ENCODE results near the gene RNU4-1. TPM values are rescaled to one million over a fixed set of nuclear protein-coding genes. Genes with fewer than 3 reads are reported as not detected.
A peak's percentile ranks its signal among the peaks of the same experiment; 100 is the strongest.
"Not testable (repeated sequence)": the region's sequence is repeated elsewhere in the genome, so short reads cannot be mapped to it uniquely, and the experiment has no call there.

The RNU4-1 gene
- not detected for polyA plus RNA-seq (ENCODE audit: insufficient read length)

DNA sequence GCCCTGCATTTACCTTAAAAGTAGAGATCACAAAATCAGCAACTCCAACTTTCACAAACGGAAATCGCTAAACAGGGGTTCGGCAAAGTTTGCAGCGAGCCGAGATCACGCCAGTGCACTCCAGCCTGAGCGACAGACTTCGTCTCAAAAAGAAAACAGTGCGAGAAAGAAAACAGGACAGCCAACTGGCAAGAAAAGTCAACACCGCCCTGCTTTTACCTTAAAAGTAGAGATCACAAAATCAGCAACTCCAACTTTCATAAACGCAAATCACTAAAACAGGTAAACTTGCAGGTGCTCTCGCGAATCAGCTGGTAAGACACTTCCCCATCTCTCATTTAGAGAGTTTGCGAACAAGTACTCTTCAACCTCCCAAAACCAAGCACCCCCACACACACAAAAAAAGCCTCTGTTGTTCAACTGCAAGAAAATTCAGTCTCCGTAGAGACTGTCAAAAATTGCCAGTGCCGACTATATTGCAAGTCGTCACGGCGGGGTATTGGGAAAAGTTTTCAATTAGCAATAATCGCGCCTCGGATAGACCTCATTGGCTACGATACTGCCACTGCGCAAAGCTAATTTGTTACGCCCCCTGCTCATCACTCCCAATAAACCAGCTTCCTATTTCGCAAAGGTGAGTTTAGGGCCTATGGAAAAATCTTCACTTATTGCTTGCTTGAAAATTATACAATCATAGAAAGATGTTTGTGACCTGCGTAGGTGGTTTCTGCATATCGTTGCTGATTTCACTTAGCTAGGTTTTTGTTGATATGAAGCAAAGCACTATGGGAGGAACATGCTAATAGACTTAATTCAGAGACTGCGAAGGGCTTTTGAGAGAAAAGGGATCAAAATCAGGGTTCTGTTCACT, at the start of gene RNU4-1:
Gene RNU4-1, minus strand, starts transcription at position 577 of the 871 bp plus-strand sequence.
- peak; percentile 81 for DNase-seq (ENCODE audit: low read depth)

DNA sequence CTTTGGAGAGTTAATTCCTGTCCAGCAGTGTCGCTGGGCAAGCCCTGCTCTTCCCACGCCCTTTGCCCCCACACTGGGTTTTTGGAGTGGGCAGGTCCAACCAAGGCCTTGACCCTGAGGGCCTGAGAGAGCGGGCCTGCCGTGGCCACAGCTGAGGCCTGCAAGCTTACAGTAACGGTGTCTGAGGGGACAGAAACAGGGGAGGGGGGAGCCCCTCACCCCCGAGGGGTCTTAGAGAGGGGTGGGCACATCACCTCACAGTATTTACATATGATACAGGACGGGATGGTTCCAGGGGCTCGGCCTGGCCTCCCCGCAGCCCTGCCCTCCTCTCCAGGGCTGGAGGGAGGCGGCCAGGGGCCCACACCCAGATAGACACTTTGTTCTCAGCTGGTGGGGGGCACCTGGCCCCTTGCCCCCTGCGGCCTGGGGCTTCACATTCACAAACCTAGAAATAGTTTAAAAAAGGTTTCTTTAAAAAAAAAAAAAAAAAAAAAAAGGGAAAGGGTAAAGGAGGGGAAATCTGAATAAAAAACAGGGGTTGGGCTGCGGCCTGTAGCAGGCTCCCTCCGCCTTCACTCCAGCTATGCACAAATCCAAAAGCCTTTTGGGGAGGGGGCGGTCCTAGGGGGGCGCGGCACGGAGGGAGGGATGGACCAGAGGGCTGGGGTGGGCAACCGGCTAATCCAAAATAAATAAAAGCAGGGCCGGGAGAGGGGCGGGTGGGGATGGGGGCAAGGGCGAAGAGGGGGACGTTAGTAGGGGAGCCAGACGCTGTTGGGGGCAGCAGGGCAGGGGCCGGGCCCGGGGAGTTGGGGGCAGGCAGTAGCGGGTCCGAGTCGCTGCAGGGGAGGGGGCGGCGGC, 49.4 kb upstream of the RNU4-1 start:
- DNase-seq (ENCODE audit: low read depth): no peak

DNA sequence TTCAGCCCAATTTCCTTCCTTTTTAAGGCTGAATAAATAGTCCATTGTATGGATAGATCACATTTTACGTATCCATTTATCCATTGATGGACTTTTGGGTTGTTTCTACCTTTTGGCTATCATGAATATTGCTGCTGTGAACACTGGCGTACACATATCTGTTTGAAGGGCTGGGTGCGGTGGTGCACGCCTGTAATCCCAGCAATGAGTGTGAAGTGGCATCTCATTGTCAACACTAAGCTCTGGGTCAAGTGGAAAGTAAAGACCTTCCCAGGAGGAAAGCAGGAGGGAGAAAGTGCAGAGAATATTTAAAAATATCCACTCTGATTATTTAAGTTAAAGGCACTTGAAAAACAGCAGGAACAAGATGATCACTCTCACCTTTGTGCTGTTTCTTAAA, 46.2 kb upstream of the RNU4-1 start:
- no peak for DNase-seq (ENCODE audit: low read depth)

DNA sequence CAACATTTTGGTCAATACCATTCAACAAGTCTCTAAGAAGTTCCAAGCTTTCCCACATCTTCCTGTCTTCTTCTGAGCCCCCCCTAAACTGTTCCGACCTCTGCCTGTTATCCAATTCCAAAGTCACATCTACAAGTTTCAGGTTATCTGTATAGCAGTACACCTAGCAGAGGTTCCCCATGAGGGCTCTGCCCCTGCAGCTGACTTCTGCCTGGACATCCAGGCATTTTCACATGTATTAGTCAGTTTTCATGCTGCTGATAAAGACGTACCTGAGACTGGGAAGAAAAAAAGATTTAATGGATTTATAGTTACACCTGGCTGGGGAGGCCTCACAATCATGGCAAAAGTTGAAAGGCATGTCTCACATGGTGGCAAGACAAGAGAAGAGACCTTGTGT, 44.7 kb upstream of the RNU4-1 start:
- no peak for DNase-seq (ENCODE audit: low read depth)

DNA sequence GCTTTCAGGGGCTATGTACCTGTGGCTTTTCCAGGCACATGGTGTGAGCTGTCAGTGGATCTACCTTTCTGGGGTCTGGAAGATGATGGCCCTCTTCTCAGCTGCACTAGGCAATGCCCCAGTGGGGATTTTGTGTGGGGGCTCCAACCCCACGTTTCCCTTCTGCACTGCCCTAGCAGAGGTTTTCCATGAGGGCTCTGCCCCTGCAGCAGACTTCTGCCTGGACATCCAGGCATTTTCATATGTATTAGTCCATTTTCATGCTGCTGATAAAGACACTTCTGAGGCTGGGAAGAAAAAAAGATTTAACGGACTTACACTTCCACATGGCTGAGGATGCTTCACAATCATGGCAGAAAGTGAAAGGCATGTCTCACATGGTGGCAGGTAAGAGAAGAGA, 43.4 kb upstream of the RNU4-1 start:
- not testable (repeated sequence) for DNase-seq (ENCODE audit: low read depth)

DNA sequence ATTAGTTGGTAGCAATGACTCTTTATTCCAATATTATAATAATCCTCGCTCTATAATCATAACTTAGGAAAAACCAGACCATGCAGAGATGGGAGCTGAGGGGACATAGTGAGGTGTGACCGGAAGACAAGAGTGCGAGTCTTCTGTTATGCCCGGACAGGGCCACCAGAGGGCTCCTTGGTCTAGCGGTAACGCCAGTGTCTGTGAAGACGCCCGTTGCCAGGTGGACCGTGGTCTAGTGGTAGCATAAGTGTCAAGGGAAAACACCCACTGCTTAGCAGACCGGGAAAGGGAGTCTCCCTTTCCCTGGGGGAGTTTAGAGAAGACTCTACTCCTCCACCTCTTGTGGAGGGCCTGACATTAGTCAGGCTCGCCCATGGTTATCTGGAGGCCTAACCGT, 42.4 kb upstream of the RNU4-1 start:
- DNase-seq (ENCODE audit: low read depth): not testable (repeated sequence)

DNA sequence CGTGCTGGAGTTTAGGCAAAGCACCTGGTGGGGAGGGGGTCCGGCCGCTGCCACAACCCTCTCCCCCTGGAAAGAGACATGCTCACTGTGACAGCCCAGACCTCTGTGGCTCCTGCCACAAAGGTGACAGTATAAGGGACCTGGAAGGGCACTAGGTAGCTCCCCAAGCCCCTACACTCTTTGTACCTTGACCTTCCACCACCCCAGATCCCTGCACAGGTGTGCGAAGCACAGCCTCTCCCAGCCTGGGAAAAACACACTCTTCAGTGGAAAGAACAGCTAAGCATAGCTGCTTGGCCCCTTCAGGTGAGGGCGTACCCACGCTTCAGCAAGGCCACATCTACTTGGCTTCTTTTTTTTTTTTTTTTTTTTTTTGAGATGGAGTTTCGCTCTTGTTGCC, 39.5 kb upstream of the RNU4-1 start:
- DNase-seq (ENCODE audit: low read depth): no peak

DNA sequence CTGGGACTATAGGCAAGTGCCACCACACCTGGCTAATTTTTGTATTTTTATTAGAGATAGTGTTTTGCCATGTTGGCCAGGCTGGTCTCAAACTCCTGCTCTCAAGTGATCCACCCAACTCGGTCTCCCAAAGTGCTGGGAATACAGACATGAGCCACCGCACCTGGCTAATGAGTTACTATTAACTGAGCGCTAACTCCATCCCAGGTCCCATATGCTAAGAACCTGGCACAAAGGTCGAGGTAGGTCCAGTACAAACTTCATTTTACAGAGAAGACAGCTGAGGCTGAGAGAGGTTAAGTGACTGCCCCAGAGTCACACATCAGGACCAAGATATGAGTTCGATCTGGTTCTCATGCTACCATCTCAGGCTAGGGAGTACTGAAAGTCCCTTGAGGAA, 39.0 kb upstream of the RNU4-1 start:
- no peak for DNase-seq (ENCODE audit: low read depth)

DNA sequence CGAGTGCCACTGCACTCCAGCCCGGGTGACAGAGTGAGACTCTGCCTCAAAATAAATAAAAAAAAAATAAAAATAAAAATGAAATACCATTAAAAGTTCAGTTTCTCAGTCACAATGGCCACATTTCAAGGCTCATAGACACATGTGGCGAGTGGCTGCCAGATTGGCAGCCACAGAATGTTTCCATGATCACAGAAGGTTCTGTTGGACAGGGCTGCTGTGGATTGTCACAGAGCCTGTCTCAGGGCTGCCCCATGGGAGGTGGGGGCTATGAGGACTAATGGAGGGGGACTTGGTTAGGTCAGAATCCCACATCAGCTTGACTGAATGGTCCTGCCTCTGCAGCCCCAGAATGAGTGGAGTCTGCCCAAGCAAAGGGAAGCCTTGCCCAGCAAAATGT, 38.4 kb upstream of the RNU4-1 start:
- DNase-seq (ENCODE audit: low read depth): no peak

DNA sequence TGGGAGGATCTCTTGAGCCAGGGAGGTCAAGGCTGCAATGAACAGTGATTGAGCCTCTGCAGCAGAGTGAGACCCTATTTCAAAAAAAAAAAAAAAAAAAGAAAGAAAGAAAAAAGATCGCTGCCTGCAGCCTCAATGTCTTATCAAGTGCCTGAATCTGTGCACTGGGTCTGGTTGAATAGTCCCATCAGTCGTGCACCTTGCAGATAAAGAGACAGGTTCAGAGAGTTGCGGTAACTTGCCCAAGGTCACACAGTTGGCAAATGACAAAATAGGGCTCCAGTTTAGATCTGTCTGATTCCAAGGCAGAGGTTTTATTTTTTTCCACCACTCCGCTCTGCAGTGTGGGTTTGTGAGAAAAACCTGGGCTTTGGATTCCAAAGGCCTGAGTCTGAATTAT, 35.2 kb upstream of the RNU4-1 start:
- DNase-seq (ENCODE audit: low read depth): no peak

DNA sequence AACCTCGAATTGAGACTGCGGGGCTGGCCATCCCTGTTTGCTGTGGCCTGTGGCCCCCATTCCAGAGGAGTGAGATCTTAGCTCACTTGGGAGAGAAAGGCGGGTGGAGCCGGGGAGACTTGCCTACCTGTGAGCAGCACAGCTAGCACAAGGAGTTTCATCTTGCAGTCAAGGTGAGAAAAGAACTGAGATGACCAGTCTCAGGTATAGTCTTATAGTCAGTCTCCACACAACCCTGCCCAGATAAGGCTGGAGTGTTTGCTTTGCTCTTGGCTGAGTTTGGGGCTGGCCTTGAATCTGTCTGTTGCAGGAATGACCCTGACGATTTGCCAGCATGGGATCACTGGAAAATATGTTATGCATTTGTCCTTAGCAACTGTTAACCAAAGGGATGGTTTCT, 34.6 kb upstream of the RNU4-1 start, which contains the start of gene PLA2G1B:
Gene PLA2G1B, minus strand, starts transcription at position 187 of the 400 bp plus-strand sequence. Its CDS starts 26 bp downstream, at position 161.
- DNase-seq (ENCODE audit: low read depth): no peak

DNA sequence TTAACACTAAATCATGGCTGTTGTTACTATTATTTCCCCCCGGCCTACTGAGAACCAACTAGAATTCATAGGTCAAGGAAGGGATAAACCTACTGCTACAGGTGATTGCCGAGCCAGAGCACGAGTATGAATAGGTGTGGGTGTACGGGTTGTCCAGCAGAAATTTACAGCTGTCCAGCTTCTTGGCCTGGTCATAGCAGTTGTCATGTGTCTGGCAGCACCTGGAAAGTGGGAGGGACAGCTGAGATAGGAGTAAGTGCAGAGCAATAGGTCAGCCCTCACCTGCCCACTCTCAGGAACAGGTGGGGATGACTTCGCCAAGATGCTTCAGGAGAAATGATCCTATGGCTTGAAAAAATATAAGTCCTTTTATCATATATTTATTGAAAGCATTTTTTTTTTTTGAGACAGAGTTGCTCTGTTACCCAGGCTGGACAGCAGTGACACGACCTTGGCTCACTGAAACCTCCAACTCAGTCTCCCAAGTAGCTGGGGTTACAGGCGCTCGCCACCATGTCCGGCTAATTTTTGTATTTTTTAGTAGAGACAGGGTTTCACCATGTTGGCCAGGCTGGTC, 31.9 kb upstream of the RNU4-1 start:
- no peak for DNase-seq (ENCODE audit: low read depth)

DNA sequence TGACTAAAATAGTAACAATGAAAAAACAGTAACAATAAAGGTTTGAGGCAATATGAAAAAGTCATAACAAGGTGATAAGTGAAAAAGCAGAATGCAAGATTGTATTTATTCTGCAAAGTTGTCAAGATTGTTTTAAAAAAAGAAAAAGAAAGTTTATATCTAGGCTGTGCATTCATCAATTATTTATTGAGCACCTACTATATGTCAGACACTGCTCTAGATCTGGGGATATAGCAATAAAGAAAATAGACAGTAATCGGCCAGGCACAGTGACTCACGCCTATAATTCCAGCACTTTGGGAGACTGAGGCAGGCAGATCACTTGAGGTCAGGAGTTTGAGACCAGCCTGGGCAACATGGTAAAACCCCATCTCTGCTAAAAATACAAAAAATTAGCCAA, 30.7 kb upstream of the RNU4-1 start:
- no peak for DNase-seq (ENCODE audit: low read depth)

DNA sequence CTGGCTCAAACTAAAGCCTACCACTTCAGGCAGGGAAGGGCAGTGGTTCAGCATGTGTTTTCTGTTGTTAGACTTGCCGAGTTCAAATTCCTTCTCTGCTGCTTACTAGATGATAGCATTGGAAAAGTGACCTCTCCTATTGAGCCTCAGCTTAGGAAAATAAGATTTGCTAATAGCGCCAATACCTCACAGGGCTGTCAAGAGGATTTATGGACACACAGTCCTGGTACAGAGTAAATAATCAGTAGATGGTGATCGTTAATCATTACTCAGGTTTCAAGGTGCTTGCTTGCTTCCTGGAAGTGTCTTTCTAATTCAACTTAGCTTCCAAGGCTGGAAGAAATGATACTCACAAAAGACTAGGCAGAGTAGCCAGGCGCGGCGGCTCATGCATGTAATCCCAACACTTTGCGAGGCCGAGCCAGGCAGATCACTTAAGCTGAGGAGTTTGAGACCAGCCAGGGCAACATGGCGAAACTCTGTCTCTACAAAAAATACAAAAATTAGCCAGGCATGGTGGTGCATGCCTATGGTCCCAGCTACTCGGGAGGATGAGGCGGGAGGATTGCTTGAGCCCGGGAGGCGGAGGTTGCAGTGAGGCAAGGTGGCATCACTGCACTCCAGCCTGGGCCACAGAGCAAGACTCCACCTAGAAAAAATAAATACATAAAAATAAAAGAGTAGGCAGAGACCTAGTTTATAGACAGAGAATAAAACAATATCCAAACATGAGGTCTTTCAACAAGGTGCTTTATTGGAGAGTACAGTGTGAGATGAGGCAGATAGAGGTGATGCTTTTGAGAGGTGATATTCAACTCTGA, 28.6 kb upstream of the RNU4-1 start:
- DNase-seq (ENCODE audit: low read depth): no peak

DNA sequence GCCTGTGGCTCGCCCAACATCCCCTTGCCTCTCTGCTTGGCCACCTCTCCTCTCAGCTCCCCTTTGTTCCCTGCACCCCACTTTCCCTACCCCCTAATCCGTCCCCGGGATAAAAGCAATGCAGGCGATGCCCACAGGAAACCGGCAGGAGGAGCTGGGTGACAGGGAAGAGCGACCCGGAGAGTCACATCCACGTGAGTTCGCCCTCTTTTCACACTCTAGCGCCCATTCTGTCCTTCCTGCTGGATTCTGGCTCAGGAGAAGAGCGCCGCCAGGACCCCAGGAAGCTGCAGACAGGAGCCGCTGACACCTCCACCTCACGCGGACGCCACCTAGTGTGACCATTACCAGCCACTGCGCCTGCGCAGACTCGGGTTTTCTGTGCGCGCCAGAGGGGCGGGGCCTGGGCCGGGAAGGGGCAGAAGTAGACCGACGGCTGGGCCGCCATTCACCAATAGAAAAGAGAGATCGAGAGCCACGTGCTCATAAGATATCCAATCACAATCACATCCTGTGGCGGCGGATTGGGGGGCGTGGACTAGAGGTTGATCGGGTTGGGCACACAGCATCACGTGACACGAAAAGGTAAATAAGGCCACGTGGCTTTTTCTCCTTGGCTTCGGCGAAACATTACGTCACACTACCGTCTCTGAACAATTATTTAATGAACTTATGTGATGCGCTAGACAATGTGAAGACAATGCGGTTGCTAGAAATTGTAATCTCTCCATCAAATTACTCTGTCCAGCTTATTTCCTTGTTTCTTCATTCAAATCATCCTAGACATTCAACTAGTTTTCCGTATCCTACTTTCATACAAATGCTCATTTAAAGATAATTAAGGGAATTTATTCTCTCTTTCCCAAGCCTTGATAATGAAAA, 24.4 kb upstream of the RNU4-1 start:
- DNase-seq (ENCODE audit: low read depth): peak; percentile 94

DNA sequence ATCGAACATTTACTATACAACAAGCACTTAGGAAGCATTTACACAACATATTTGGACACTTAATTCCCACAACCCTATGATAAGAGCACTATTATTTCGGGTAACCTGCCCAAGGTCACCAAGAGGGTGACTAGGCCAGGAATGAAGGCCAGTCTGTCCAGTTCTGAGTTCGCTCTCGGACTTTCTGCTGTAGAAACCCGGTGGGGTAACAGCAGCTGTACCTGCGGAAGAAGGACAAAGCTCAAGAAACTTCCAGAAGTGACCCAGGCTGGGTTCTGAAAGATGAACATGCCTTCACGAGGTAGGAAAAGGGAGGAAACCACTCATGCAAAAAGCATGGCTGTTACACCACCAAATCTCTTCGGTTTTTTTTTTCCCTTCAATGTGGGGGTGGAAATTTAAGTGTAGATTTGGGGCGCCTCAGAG, 23.8 kb upstream of the RNU4-1 start:
- no peak for DNase-seq (ENCODE audit: low read depth)

DNA sequence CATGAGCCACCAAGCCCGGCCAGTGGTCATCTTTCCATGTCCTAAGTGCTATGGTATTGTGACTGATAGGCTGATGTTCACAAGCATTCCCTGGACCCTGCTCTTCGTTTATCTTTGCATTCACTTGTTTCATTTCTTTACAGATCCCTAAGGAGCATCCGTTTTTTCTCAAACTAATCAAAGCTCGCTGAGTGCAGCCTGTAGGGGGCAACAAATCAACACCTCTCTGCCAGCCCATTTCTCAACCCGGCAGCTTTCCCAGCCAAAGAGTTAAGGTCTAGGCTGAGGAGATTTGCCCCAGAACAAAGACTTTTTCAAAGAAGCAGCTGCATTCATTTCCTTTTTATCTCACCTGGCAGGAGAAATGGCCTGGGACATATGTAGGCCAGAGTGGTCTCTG, 21.2 kb upstream of the RNU4-1 start:
- no peak for DNase-seq (ENCODE audit: low read depth)

DNA sequence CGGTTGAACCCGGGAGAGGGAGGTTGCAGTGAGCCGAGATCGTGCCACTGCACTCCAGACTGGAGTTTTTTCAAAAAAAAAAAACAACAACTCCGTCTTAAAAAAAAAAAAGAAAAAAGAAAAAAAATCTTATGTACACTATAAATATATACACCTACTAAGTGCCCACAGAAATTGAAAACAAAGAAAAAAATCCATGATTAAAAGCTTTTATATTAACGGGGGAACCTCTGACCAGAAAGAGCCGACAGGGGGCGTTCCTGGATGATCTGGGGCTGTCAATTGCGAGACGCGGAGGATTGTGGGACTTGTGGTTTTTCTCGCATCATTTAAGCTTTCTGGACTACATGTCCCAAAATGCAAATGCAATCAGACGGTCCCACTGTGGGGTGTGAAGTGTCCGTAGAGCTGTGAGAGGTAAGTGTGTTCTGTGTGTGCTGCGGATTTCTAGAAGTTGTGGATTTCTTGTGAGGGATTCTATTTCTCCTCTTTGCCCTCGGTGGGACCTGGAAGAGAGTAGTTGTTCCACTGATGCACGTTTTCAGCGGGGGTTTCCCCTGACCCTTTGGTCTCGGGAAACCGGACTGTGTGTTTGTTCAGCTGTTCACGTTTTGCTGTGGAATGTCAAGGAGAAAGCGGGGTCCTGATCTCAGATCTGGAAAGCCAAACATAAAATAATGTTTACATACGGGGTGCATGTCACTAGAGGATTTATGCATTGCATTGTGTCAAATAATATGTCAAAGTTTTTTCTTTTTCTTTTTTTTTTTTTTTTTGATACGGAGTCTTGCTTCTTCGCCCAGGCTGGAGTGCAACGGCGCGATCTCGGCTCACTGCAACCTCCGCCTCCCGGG, 9.2 kb upstream of the RNU4-1 start, which contains the start of gene SIRT4:
Gene SIRT4, plus strand, starts transcription at position 360 of the 854 bp plus-strand sequence. CDS start 1,241 bp downstream, outside the sequence.
- peak; percentile 94 for DNase-seq (ENCODE audit: low read depth)

DNA sequence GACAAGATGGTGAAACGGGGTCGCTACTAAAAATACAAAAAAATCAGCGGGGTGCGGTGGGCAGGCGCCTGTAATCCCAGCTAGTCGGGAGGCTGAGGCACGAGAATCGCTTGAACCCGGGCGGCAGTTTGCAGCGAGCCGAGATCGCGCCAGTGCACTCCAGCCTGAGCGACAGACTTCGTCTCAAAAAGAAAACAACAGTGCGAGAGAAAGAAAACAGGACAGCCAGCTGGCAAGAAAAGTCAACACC, 701 bp downstream of the RNU4-1 start:
- no peak for DNase-seq (ENCODE audit: low read depth)
